ENCODE data around the gene PTCD2.
A peak's percentile ranks its signal among the peaks of the same experiment; 100 is the strongest.

Gene PTCD2

GRCh38 chr5:72302171-72302570, 18.0 kb upstream of the PTCD2 start:
- Histone ChIP-seq H3K4me3 (ENCODE audit: low read length) (peak overlapping the region; percentile 72), H3K36me3 (ENCODE audit: control insufficient read depth, low read length) (peaks cover 82% of the 10 kb centered on the region), H3F3A (ENCODE audit: control insufficient read depth, insufficient read depth) (peaks cover 65% of the 10 kb centered on the region), H3K27ac (ENCODE audit: low read depth, low read length) (peak overlapping the region; percentile 95), H3K4me1 (ENCODE audit: control insufficient read depth, low read length) (peaks cover 94% of the 10 kb centered on the region), H3K9me3 (ENCODE audit: control insufficient read depth, insufficient read depth, low read length) (no peaks in the 10 kb centered on the region), H3K27me3 (ENCODE audit: control insufficient read depth, low read length) (no peaks in the 10 kb centered on the region), H3K79me2 (ENCODE audit: control insufficient read depth, low read length) (peaks cover 94% of the 10 kb centered on the region), H4K20me1 (ENCODE audit: control insufficient read depth, insufficient read depth, low read depth, low read length) (no peaks in the 10 kb centered on the region), H3K4me2 (ENCODE audit: low read length) (peak overlapping the region; percentile 94), H3K9me2 (replicated peaks; ENCODE audit: control insufficient read depth, low read length) (no peaks in the 10 kb centered on the region)
- TF ChIP-seq EZH2phosphoT487 (IDR thresholded peaks at IDR 0.05; ENCODE audit: borderline replicate concordance, low read length) (no peak), CTCF (IDR thresholded peaks at IDR 0.05; ENCODE audit: low read depth, low read length, poor library complexity, severe bottlenecking) (no peak)

- no peaks in the 10 kb centered on the region for H4K20me1 ChIP-seq (ENCODE audit: control insufficient read depth, insufficient read depth, low read depth, low read length)
- peak overlapping the region; percentile 94 for H3K4me2 ChIP-seq (ENCODE audit: low read length)
- H3K4me1 ChIP-seq (ENCODE audit: control insufficient read depth, low read length), result peaks cover 82% of the 10 kb centered on the region
- no peaks in the 10 kb centered on the region for H3K9me3 ChIP-seq (ENCODE audit: control insufficient read depth, insufficient read depth, low read length)
- no peak for TF ChIP-seq EZH2phosphoT487 (IDR thresholded peaks at IDR 0.05; ENCODE audit: borderline replicate concordance, low read length)
- TF ChIP-seq CTCF (IDR thresholded peaks at IDR 0.05; ENCODE audit: low read depth, low read length, poor library complexity, severe bottlenecking), result no peak
- peaks cover 91% of the 10 kb centered on the region for H3K36me3 ChIP-seq (ENCODE audit: control insufficient read depth, low read length)
- H3K27ac ChIP-seq (ENCODE audit: low read depth, low read length), result peak overlapping the region; percentile 95
- peaks cover 86% of the 10 kb centered on the region for H3K79me2 ChIP-seq (ENCODE audit: control insufficient read depth, low read length)
- no peaks in the 10 kb centered on the region for H3K9me2 ChIP-seq (replicated peaks; ENCODE audit: control insufficient read depth, low read length)
- peaks cover 63% of the 10 kb centered on the region for H3F3A ChIP-seq (ENCODE audit: control insufficient read depth, insufficient read depth)
- peak overlapping the region; percentile 55 for H3K4me3 ChIP-seq (ENCODE audit: low read length)
- H3K27me3 ChIP-seq (ENCODE audit: control insufficient read depth, low read length), result no peaks in the 10 kb centered on the region
Measured at GRCh38 chr5:72305194-72306142, 14.7 kb upstream of the PTCD2 start.

- Histone ChIP-seq H3K4me1 (ENCODE audit: control insufficient read depth, low read length) (peaks cover 61% of the 10 kb centered on the region), H3K27me3 (ENCODE audit: control insufficient read depth, low read length) (no peaks in the 10 kb centered on the region), H3K4me2 (ENCODE audit: low read length) (peak overlapping the region; percentile 94), H4K20me1 (ENCODE audit: control insufficient read depth, insufficient read depth, low read depth, low read length) (no peaks in the 10 kb centered on the region), H3K27ac (ENCODE audit: low read depth, low read length) (peak overlapping the region; percentile 95), H3K9me3 (ENCODE audit: control insufficient read depth, insufficient read depth, low read length) (no peaks in the 10 kb centered on the region), H3K4me3 (ENCODE audit: low read length) (peak overlapping the region; percentile 86), H3F3A (ENCODE audit: control insufficient read depth, insufficient read depth) (peaks cover 59% of the 10 kb centered on the region), H3K9me2 (replicated peaks; ENCODE audit: control insufficient read depth, low read length) (no peaks in the 10 kb centered on the region), H3K79me2 (ENCODE audit: control insufficient read depth, low read length) (peaks cover 72% of the 10 kb centered on the region), H3K36me3 (ENCODE audit: control insufficient read depth, low read length) (peaks cover 91% of the 10 kb centered on the region)
- no peak for TF ChIP-seq CTCF (IDR thresholded peaks at IDR 0.05; ENCODE audit: low read depth, low read length, poor library complexity, severe bottlenecking)
- no peak for TF ChIP-seq EZH2phosphoT487 (IDR thresholded peaks at IDR 0.05; ENCODE audit: borderline replicate concordance, low read length)
Measured at GRCh38 chr5:72307573-72307967, 12.6 kb upstream of the PTCD2 start.

Measured in DOHH2 (cell line).